A549 (cell line): Measurements from ENCODE around the gene SF3B3. TPM values are rescaled to one million over a fixed set of nuclear protein-coding genes. Genes with fewer than 3 reads are reported as not detected.

Source experiments
- ATAC-seq, 2 experiments: fragments of 200-7000 bp in 1 of 2; fragments of >200 bp in 1 of 2; cut with Nextera tagmentation in 1 of 2; cut with Tn5 transposase in 1 of 2; 3 replicates each; pipeline versions ENCODE4 v1.8.0 to v1.9.1; 2018 to 2020; ENCODE audit warnings: mild to moderate bottlenecking in 1 of 2, moderate library complexity in 1 of 2
- CTCF ChIA-PET: fragments of 300-600 bp; sonication (Branson Sonifier 250); formaldehyde crosslinking; extraction: SDS; loops from one replicate; lab custom pipeline; 2021; ENCODE audit warnings: antibody characterized with exemption, inconsistent platforms; lab: Yijun Ruan, JAX
- POLR2A ChIA-PET: fragments of 350-600 bp; formaldehyde crosslinking; extraction: SDS; loops from one replicate; lab custom pipeline; 2021; ENCODE audit warnings: antibody characterized with exemption, inconsistent platforms; lab: Yijun Ruan, JAX
- DNase-seq, 2 experiments: peaks; one replicate each; pipeline versions ENCODE4 v3.0.0 to v3.0.0-alpha.2; 2011 to 2016; ENCODE audit warnings: low read depth in 1 of 2, low spot score in 1 of 2
- FAIRE-seq: peaks from 2 replicates; lab custom pipeline; 2011; peaks lifted over from hg19 to GRCh38; lab: Jason Lieb, UNC
- H3K27ac ChIP-seq, 2 experiments: fragments of >200 bp; sonication (Bioruptor Twin); formaldehyde crosslinking; 3 replicates each; pipeline ENCODE4 v1.5.1; 2016 to 2017
- H3K4me1 ChIP-seq: fragments of >200 bp; sonication (Bioruptor Twin); formaldehyde crosslinking; 3 replicates; pipeline ENCODE4 v1.6.1; 2016
- H3K4me2 ChIP-seq: fragments of >200 bp; sonication (Bioruptor Twin); formaldehyde crosslinking; 3 replicates; pipeline ENCODE4 v1.6.1; 2016
- H3K4me3 ChIP-seq: fragments of >200 bp; sonication (Bioruptor Twin); formaldehyde crosslinking; 3 replicates; pipeline ENCODE4 v1.5.1; 2016
- H3K9me3 ChIP-seq: fragments of >200 bp; sonication (Bioruptor Twin); formaldehyde crosslinking; 3 replicates; pipeline ENCODE4 v1.6.1; 2016
- ATOH8 ChIP-seq: fragments of 250-450 bp; sonication (Bioruptor Pico); IDR thresholded peaks from 2 replicates; pipeline ENCODE4 v1.5.0; 2020; ENCODE audit warnings: low read depth, mild to moderate bottlenecking, moderate library complexity
- BHLHE40 ChIP-seq: IDR thresholded peaks from 2 replicates; pipeline ENCODE4 v1.6.1; 2012; ENCODE audit warnings: low read depth, low read length, inconsistent platforms
- CBX8 ChIP-seq: fragments of 200-600 bp; sonication (generic); IDR thresholded peaks from 2 replicates; pipeline ENCODE4 v1.6.1; 2016
- CEBPB ChIP-seq, 2 experiments: fragments of >200 bp in 1 of 2; sonication (Bioruptor Twin) in 1 of 2; formaldehyde crosslinking in 1 of 2; IDR thresholded peaks; 2 replicates each; pipeline ENCODE4 v1.6.1; 2012 to 2016
- CHD4 ChIP-seq: fragments of 200-600 bp; sonication (generic); IDR thresholded peaks from 2 replicates; pipeline ENCODE4 v1.6.1; 2016; ENCODE audit warnings: antibody characterized with exemption, mild to moderate bottlenecking, borderline replicate concordance
- EHF ChIP-seq: fragments of 250-450 bp; sonication (Bioruptor Pico); IDR thresholded peaks from 2 replicates; pipeline ENCODE4 v1.5.0; 2020; ENCODE audit warnings: mild to moderate bottlenecking
- EHMT2 ChIP-seq: fragments of 200-600 bp; sonication (generic); IDR thresholded peaks from 2 replicates; pipeline ENCODE4 v1.6.1; 2016; ENCODE audit warnings: antibody characterized with exemption, low read depth, mild to moderate bottlenecking, moderate library complexity
- EP300 ChIP-seq, 2 experiments: fragments of >200 bp; sonication (Bioruptor Twin); formaldehyde crosslinking; IDR thresholded peaks; 2 replicates in 1 of 2; 3 replicates in 1 of 2; pipeline ENCODE4 v1.6.1; 2016 to 2017
- ESRRA ChIP-seq: fragments of 150-350 bp; IDR thresholded peaks from 2 replicates; pipeline ENCODE4 v1.6.1; 2014; ENCODE audit warnings: mild to moderate bottlenecking, low read length, borderline replicate concordance
- FOSL2 ChIP-seq, 2 experiments: fragments of 450-650 bp in 1 of 2; fragments of >200 bp in 1 of 2; sonication (Bioruptor Twin) in 1 of 2; formaldehyde crosslinking; IDR thresholded peaks; 2 replicates each; pipeline versions ENCODE4 v1.5.0 to v1.6.1; 2016 to 2020; ENCODE audit warnings: mild to moderate bottlenecking in 1 of 2, moderate library complexity in 1 of 2
- GATA3 ChIP-seq: IDR thresholded peaks from 2 replicates; pipeline ENCODE4 v1.6.1; 2012; ENCODE audit warnings: borderline replicate concordance
- HDAC2 ChIP-seq: fragments of 200-600 bp; sonication (generic); IDR thresholded peaks from 2 replicates; pipeline ENCODE4 v1.6.1; 2016
- HES2 ChIP-seq: fragments of >200 bp; sonication (Bioruptor Twin); formaldehyde crosslinking; IDR thresholded peaks from 2 replicates; pipeline ENCODE4 v1.6.1; 2016
- HMGXB4 ChIP-seq: fragments of 250-450 bp; sonication (Bioruptor Pico); IDR thresholded peaks from 2 replicates; pipeline ENCODE4 v1.5.0; 2021; ENCODE audit warnings: mild to moderate bottlenecking, moderate library complexity, borderline replicate concordance
- HOXA7 ChIP-seq: fragments of 250-450 bp; sonication (Bioruptor Pico); IDR thresholded peaks from 2 replicates; pipeline ENCODE4 v1.5.0; 2020; ENCODE audit warnings: mild to moderate bottlenecking, moderate library complexity
- HOXB13 ChIP-seq: fragments of 250-450 bp; sonication (Bioruptor Pico); IDR thresholded peaks from 2 replicates; pipeline ENCODE4 v1.5.0; 2020; ENCODE audit warnings: low read depth, mild to moderate bottlenecking, moderate library complexity
- KDM1A ChIP-seq: fragments of 200-600 bp; sonication (generic); IDR thresholded peaks from 2 replicates; pipeline ENCODE4 v1.6.1; 2016; ENCODE audit warnings: low read depth, mild to moderate bottlenecking
- MAFK ChIP-seq: fragments of 450-650 bp; IDR thresholded peaks from 2 replicates; pipeline ENCODE4 v1.6.1; 2014; ENCODE audit not compliant: partially characterized antibody
- MAX ChIP-seq: IDR thresholded peaks from 2 replicates; pipeline ENCODE4 v1.6.1; 2012
- NFE2L2 ChIP-seq: fragments of 150-350 bp; conservative IDR thresholded peaks from 2 replicates; pipeline ENCODE4 v1.6.1; 2014; ENCODE audit warnings: low read length
- NPAS2 ChIP-seq: fragments of 250-450 bp; sonication (Bioruptor Pico); IDR thresholded peaks from 2 replicates; pipeline ENCODE4 v1.8.0; 2022; ENCODE audit warnings: mild to moderate bottlenecking, moderate library complexity, borderline replicate concordance
- NR3C1 ChIP-seq: fragments of >200 bp; sonication (Bioruptor Twin); formaldehyde crosslinking; IDR thresholded peaks from 3 replicates; pipeline ENCODE4 v1.6.1; 2017
- PBX3 ChIP-seq: IDR thresholded peaks from 2 replicates; pipeline ENCODE4 v1.6.1; 2012
- POLR2A ChIP-seq: IDR thresholded peaks from 2 replicates; pipeline ENCODE4 v1.6.1; 2012; ENCODE audit warnings: mild to moderate bottlenecking, low read length
- RARB ChIP-seq: fragments of 250-450 bp; sonication (Bioruptor Pico); IDR thresholded peaks from 2 replicates; pipeline ENCODE4 v1.8.0; 2021; ENCODE audit warnings: mild to moderate bottlenecking, moderate library complexity
- REST ChIP-seq: fragments of 200-600 bp; sonication (generic); IDR thresholded peaks from 2 replicates; pipeline ENCODE4 v1.6.1; 2016; ENCODE audit warnings: antibody characterized with exemption, mild to moderate bottlenecking, moderate library complexity
- SREBF2 ChIP-seq: fragments of 450-650 bp; IDR thresholded peaks from 2 replicates; pipeline ENCODE4 v1.6.1; 2014; ENCODE audit warnings: mild to moderate bottlenecking, moderate library complexity
- TP53 ChIP-seq: fragments of 250-450 bp; sonication (Bioruptor Pico); IDR thresholded peaks from 2 replicates; pipeline ENCODE4 v1.5.0; 2021; ENCODE audit warnings: mild to moderate bottlenecking, moderate library complexity
- ZC3H11A ChIP-seq: fragments of 450-650 bp; IDR thresholded peaks from 2 replicates; pipeline ENCODE4 v1.6.1; 2014; ENCODE audit warnings: antibody characterized with exemption, mild to moderate bottlenecking
- ZSCAN20 ChIP-seq: fragments of 250-450 bp; sonication (Bioruptor Pico); IDR thresholded peaks from 2 replicates; pipeline ENCODE4 v1.8.0; 2022; ENCODE audit warnings: mild to moderate bottlenecking, moderate library complexity
- WGBS: methylation state at CpG from one replicate; pipeline ENCODE4 v1.1.6; 2017; ENCODE audit errors: missing lambda C conversion rate; 5-methylcytosine and 5-hydroxymethylcytosine counted together
- polyA plus RNA-seq, 4 experiments: library from polyadenylated mRNA; depleted of rRNA in 3 of 4; stranded (reverse); fragments of >200 nt; fragmentation: RNase III in 1 of 4; extraction: RNeasy Plus Mini Kit Qiagen cat#74134 plus additional on column Dnase treatment in 1 of 4; gene quantifications; 2 replicates in 3 of 4; 3 replicates in 1 of 4; pipeline ENCODE4 v1.2.3, GENCODE V29; 2011 to 2017

The SF3B3 gene
- polyA plus RNA-seq, 2 of the 4 experiments (the other 2 are of a cell fraction) = 111 to 155 TPM

- ChIA-PET CTCF (interaction anchor here (0.6 to 1.7 kb wide), 4 partner anchors 9 to 92 kb away, joined by 3 to 4 read pairs (median 3); no protein-coding TSS in a partner anchor), POLR2A (no interaction called here)
- 96% methylated on average over 9 of the region's 9 CpGs for WGBS
- H3K4me2 ChIP-seq = no peak overlapping the region
- DNase-seq = no peak
- FAIRE-seq = no peak
- H3K9me3 ChIP-seq = no peaks in the 10 kb centered on the region
- H3K4me1 ChIP-seq = no peaks in the 10 kb centered on the region
- H3K27ac ChIP-seq = no peak overlapping the region
- no peak; a peak in 1 of 6 replicates for ATAC-seq
- no peak for TF ChIP-seq TP53 (CRISPR knock-in tag)
- TF ChIP-seq PBX3 = no peak
- no peak for TF ChIP-seq NFE2L2
- TF ChIP-seq HDAC2 = no peak
- TF ChIP-seq ZC3H11A = no peak
- TF ChIP-seq NR3C1 = no peak
- no peak for TF ChIP-seq NPAS2
- TF ChIP-seq CBX8 = no peak
- TF ChIP-seq FOSL2 (IDR thresholded peaks at IDR 0.05) = no peak
- TF ChIP-seq FOSL2 (CRISPR knock-in tag; IDR thresholded peaks at IDR 0.05) = no peak
- TF ChIP-seq CEBPB (IDR thresholded peaks at IDR 0.05) = no peak
- no peak for TF ChIP-seq EP300 (IDR thresholded peaks at IDR 0.05)
- no peak for TF ChIP-seq RARB
- no peak for TF ChIP-seq CHD4
- no peak for TF ChIP-seq HOXA7 (CRISPR knock-in tag)
- TF ChIP-seq SREBF2 = no peak
- no peak overlapping the region for H3K4me3 ChIP-seq
These were observed 38.0 kb downstream of the SF3B3 start for GRCh38 chr16:70561623-70562022.

- 81% methylated on average over 7 of the region's 7 CpGs for WGBS
These were observed 40.0 kb downstream of the SF3B3 start for GRCh38 chr16:70563636-70564035.

More at GRCh38 chr16:70563636-70564035, 40.0 kb downstream of the SF3B3 start:
- no peak for TF ChIP-seq ATOH8 (CRISPR knock-in tag)
- no peak for TF ChIP-seq REST
- no peak for TF ChIP-seq ESRRA
- TF ChIP-seq ZSCAN20 (CRISPR knock-in tag) = no peak
- TF ChIP-seq HOXA7 (CRISPR knock-in tag) = no peak
- no peak for TF ChIP-seq HOXB13 (CRISPR knock-in tag)
- no peak for TF ChIP-seq HMGXB4
- no peak for TF ChIP-seq NPAS2
- no peak for TF ChIP-seq MAFK
- TF ChIP-seq CHD4 = no peak
- no peak for TF ChIP-seq POLR2A
- no peak for TF ChIP-seq BHLHE40
- no peak for TF ChIP-seq HES2
- TF ChIP-seq MAX = no peak
- TF ChIP-seq KDM1A = no peak
- TF ChIP-seq EHMT2 = no peak
- TF ChIP-seq HDAC2 = no peak
- no peak for TF ChIP-seq GATA3
- no peak for TF ChIP-seq EHF (CRISPR knock-in tag)
- no peak for TF ChIP-seq EP300 (IDR thresholded peaks at IDR 0.05)
- POLR2A ChIA-PET = no interaction called here
- CTCF ChIA-PET = interaction anchor here (0.7 to 1.0 kb wide), 3 partner anchors 9 to 23 kb away, joined by 3 to 4 read pairs (median 3); no protein-coding TSS in a partner anchor
- Histone ChIP-seq H3K4me1 (no peaks in the 10 kb centered on the region), H3K27ac (no peak overlapping the region), H3K9me3 (no peaks in the 10 kb centered on the region), H3K4me2 (no peak overlapping the region), H3K4me3 (no peak overlapping the region)
- ATAC-seq (no peak), DNase-seq (no peak), FAIRE-seq (no peak)
